Sciatic nerve (tissue), 2 donors: ENCODE measurements around the gene AGAP6. TPM values are rescaled to one million over a fixed set of nuclear protein-coding genes. Genes with fewer than 3 reads are reported as not detected.
"Not testable (repeated sequence)": the region's sequence is repeated elsewhere in the genome, so short reads cannot be mapped to it uniquely, and the experiment has no call there.

ENCODE experiments used
- ATAC-seq: fragments of 200-7000 bp; cut with Tn5 transposase; one replicate; pipeline ENCODE4 v1.9.1; 2020; ENCODE audit warnings: mild to moderate bottlenecking, moderate library complexity
- DNase-seq: peaks from one replicate; pipeline ENCODE4 v3.0.0-alpha.2; 2020; ENCODE audit warnings: low spot score
- intact Hi-C: fragments of 100-400 bp; cut with DNase I; formaldehyde crosslinking; loops from one replicate; pipeline ENCODE4 v1.14.2; 2022
- total RNA-seq: library from RNA; stranded (reverse); fragmentation: NEBNext Ultra II Directional; extraction: Animal tissue kit (Norgen Biotek cat#: 25700); gene quantifications from one replicate; pipeline ENCODE4 v1.2.1, GENCODE V29; 2021
- donor health status: DM: no; HTN: no; CAD: no.
- donor health status: DM: no; HTN: no; CAD: no.

AGAP6 gene
- total RNA-seq, 1 donor from 2014 or later: 18.5 TPM

DNA sequence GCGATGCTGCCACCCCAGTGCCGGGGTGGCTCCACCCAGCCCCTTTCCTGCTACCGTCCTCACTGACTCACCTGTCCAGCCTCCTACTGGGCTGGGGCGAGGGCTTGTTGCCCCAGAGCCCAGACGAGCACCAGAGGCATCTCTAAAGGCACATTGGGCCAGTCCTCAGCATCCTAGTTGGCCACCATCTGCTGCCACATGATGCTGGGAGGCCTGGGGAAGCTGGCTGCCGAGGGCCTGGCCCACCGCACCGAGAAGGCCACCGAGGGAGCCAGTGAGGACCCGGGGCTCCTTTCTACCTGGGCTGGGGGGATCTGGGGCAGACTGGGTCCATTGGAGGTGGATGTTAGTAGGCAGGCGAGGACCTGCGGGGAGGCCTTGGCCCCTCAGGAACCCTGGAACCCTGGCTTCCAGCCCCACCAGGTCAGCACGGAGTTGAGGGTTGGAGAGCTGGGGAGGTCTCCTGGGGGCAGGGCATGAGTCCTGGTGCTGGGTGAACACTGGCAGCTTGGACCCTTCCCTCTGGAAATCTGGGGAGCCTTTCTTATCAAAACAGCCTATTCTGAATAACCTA, 32.3 kb downstream of the AGAP6 start:
- DNase-seq, ATAC-seq, intact Hi-C loops: not testable (repeated sequence)

DNA sequence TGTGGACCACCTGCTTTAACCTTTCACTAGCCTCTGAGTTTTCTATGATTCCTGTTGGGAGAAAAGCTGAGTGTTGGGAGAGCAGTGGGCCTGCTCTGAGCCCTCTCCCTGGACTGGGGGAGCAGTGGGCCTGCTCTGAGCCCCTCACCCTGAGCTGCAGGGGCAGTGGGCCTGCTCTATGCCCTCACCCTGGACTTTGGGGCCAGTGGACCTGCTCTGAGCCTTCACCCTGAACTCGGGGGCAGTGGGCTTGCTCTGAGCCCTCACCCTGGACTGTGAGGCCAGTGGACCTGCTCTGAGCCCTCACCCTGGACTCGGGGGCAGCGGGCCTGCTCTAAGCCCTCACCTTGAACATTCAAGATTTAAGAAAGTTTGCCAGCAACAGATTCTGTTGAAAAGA, 33.4 kb downstream of the AGAP6 start:
- DNase-seq (no peak), ATAC-seq (no peak)
- intact Hi-C loops: no loop called here

DNA sequence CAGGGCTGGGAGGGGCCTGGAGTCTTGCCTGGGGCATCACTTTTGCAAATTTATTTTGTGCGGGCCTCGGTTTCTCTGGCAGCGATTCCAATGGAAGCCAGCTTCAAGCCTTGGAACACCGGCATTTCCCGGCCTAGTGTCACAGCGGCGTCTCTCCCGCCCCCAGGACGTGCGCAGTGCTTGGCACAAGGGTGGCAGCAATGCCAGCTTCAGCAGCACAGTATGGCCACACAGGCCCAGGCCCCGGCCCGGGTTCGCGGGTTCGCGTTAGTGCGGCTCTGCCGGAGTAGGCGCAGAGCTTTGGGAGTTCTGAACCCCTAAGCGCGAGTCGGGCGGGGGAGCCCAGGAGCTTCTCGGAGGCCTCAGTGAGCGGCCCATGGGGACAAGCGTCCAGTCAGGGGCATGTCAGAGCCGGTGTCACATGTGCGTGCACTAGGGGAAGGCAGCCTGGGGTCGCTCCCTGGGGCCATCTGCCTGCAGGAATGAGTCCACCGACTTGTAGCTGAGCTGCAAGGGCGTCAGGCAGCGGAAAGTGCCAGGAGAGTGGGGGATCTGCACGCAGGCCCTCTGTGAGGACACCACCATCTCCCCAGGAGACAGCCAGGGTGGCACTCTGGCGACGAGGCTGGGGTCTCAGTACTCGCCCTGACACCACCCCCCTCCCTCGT, 36.6 kb downstream of the AGAP6 start:
- DNase-seq, intact Hi-C loops, ATAC-seq: not testable (repeated sequence)

- no peak for DNase-seq
- no peak for ATAC-seq
- intact Hi-C loops: no loop called here
These were observed 37.4 kb downstream of the AGAP6 start for GRCh38 chr10:50025627-50026026.

- ATAC-seq (no peak), DNase-seq (no peak)
- intact Hi-C loops: no loop called here
These were observed 39.0 kb downstream of the AGAP6 start for GRCh38 chr10:50027195-50027594.

DNA sequence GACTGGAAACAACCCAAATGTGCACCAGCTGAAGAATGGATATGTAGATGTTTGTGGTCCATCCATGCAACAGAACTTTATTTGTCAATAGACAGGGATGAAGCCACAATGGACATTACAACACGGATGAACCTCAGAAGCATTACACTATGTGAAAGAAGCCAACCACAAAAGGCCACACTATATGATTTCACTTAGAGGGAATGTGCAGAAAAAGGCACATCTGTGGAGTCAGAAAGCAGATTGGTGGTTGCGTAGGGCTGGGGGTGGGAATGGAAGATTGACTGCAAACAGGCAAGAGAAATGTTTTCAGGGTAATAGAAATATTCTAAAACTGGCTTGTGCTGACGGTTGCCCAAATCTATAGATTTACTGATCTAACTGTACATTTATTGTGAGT, 45.3 kb downstream of the AGAP6 start:
- DNase-seq (no peak), ATAC-seq (no peak)
- intact Hi-C loops: no loop called here

DNA sequence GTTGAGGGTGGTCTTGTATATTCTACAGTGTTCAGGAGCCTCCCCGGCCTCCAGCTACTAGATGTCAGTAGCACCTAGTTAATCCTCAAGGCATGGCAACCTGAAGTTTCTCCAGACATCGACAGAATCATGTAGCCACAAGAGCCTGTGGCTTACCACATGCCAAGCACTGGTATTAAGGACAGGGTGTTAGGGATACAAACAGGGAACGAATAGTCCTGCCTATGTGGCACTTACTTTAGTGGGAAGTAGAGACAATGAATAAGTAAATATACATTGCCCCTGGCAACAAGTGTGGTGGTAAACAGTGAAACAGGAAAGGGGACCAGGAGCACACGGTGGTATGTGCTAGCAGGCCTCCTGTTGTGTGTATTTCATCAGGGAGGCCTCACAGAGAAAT, 47.1 kb downstream of the AGAP6 start:
- DNase-seq, intact Hi-C loops, ATAC-seq: not testable (repeated sequence)

DNA sequence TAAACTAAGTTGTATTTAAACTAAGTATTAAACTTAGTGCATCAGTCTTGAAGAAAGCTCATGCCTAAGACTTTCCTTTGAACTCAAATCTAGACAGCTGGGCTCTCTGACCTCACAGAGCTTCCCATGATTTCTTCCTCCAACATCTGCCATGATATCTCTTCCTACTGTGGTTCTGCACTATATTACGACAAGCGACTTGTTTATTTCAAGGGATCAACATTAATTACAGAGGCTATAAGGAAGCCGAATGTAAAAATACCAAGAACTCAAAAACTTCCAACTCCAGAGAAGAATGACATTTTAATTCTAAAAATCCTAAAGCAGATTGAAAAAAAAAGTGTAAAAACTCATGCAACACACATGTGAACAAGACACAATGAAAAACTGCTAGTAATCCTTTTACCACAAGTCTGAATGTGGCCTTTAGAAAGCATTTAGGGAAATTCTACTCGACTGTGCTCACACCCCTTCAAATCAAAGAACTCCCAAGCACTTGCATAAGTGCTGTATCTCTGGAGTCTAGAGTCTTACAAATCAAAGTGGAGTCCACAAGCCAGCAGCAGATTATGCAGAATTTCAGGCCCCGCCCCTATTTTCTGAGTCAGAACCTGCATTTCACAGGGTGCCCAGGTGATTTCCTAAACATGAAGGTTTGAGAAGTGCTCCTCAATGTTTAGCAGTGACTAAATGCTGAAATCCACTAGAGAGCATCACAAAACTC, 56.9 kb downstream of the AGAP6 start:
- DNase-seq (no peak), ATAC-seq (no peak)
- intact Hi-C loops: no loop called here

- DNase-seq, intact Hi-C loops, ATAC-seq: not testable (repeated sequence)
These were observed 58.3 kb downstream of the AGAP6 start for GRCh38 chr10:50046457-50046856.

DNA sequence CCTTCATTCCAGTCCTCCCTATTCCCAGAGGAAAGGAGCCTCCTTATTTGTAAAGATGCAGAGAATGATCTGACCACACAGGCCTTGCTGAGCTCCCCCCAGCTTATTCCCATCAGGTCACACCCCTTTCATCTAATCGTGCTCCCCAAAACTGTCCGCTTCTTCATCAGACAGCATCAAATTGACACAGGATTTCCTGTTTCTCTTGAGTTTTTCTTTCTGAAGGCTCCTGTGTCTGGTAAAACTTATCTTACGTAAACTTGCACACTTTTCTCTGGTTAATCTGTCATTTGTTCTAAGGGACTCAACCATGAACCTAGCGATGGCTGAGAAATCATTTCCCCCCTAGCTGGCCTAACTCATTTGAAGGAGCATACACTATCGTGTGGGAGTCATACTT, 59.4 kb downstream of the AGAP6 start:
- DNase-seq, ATAC-seq, intact Hi-C loops: not testable (repeated sequence)

DNA sequence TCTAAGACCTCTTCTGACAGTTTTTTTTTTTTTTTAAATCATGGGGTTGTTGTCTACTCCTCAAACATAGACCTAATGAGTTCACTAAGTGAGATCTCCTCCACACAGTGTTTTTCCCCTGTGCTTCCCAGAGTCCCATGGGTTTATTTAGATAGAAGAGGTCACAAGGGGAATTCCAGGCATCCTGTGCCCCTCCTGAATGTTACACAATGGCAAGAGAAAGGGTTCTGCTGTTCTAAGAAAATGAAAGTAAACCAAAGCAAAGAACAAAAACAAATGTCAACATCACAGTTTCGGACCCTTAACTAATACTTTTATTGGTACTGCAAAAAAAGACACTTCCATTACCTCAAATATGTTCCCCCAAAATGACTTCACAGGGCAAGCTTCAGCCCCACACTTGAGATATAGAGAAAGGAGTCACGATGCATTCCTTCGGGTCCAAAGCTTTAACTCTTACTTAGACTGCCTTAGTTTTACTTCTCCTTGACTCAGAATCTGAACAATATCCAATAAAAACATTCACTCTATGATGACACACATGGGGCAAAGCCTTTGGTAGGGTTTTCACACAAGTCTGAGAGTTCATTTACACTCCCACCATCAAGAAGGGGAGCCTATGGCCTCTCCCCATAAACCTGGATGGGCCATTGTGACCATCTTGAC, 63.9 kb downstream of the AGAP6 start:
- intact Hi-C loops, ATAC-seq: not testable (repeated sequence)

DNA sequence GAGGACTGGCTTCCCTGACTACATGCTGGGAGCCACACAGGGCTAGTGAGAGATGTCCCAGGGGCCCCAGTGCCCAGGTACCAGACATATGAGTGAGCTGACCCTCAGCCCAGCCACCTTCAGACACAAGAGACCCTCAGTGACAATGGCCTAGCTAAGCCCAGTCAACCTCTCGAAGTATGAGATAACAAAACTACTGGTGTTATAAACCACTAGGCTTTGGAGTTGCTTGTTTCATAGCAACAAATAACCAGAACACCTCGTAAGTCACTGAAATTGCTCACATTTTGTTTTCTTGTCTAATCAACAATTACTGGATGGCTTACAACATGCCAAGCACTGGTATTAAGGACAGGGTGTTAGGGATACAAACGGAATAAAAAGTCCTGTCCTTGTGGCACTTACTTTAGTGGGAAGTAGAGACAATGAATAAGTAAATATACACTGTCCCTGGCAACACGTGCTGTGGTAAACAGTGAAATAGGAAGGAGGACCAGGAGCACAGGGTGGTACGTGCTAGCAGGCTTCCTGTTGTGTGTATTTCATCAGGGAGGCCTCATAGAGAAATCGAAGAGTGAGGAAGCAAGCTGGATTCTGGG, 64.7 kb downstream of the AGAP6 start:
- ATAC-seq: peak; percentile 15

More for the DNA sequence above, 63.9 kb downstream of the AGAP6 start:
- DNase-seq: not testable (repeated sequence)

DNA sequence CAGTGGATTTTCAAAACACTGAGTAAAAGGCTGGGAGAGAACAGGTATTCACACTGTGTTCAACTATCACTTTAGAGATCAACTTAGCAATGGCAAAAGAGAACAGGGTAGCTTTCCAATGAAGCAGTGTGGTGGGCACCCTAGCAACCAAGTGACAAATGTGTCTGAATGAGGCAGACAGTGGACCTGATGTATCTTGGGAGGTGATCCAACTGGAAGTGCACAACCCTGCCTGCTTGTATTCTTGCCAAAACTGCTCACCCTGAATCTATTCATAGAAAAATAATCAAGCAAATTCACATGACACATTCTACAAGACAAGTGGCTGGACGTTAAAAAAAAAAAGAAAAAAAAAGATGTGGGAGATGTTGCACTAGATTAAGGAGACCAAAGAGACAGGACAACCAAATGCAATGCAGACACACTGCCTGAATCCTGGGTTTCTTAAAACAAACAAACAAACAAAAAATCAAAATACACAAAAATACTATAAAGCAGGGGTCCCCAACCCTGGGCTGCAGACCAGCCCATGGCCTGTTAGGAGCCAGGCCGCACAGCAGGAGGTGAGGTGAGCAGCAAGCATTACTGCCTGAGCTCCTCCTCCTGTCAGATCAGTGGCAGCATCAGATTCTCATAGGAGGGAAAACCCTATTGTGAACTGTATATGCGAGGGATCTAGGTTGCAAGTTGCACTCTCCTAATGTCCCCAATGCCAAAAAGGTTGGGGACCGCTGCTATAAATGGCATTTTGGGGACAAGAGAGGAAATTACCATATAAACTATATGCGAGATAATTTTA, 67.5 kb downstream of the AGAP6 start:
- ATAC-seq, intact Hi-C loops, DNase-seq: not testable (repeated sequence)

More for the DNA sequence above, 64.7 kb downstream of the AGAP6 start:
- intact Hi-C loops, DNase-seq: not testable (repeated sequence)

DNA sequence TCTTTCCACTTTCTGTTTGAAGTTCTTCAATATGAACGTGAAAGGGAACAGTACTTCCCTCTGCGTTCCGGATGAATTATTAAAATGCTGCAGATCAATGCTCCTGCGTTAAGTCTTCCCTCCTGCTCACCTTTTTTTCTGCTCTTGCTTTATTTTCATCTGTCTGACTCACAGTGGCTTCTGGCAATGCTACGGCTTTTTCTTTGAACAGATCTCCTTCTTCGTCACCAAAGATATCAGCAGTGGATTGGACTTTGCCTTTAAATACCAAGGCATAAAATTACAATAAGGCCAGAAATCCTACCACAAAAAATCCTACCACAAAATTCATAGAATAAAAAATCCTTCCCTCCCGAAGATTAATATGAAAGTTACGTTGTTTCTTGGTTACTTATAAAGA, 68.4 kb downstream of the AGAP6 start:
- intact Hi-C loops, ATAC-seq, DNase-seq: not testable (repeated sequence)

DNA sequence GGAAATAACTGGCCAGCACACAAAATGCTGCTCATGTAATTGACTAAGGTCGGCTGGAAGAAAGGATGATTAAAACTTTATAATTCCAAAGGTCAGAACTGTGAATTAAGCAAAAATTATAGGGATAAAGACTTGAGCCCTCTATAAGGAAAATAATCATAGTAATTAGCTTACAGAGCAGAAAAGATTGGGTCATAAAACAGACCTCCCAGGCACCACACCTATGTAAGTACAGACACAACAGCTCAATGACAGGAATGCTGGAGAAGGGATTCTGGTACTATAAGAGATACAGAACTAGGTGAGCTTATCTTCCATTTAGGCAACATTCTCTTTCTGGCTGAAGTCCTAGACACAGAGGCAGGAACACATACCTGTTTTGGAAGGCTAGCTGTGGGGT, 70.5 kb downstream of the AGAP6 start:
- intact Hi-C loops, DNase-seq, ATAC-seq: not testable (repeated sequence)

DNA sequence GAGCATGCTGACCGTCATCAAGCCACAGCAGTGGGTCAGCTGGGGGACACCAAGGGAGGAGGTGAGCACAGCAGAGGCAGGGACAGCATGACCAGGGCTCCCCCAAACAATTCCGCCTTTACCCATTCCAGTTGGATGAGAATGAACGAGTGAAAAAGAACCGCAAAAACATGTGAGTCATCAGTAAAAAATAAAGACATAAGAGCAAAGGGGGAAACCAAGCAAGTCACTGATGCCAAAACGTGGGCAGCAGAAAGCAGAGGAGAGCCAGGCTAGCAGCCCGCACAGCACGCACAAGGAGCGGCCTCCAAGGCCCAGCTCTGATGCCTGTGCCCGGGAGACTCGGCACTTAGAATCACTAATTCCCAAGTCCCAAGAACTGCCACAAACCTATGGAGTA, 71.7 kb downstream of the AGAP6 start:
- DNase-seq, ATAC-seq, intact Hi-C loops: not testable (repeated sequence)
